Skin epidermis (tissue), 12 donors: ENCODE measurements around the gene AHI1.

Experiments
- H3K27ac ChIP-seq, 21 experiments: fragments of 200-600 bp; sonication (generic) in 11 of 21; one replicate each; pipeline ENCODE4 v1.5.0; 2020; ENCODE audit warnings: mild to moderate bottlenecking in 3 of 21, inconsistent platforms in 2 of 21, moderate library complexity in 2 of 21
- H3K4me3 ChIP-seq, 7 experiments: fragments of 200-600 bp; sonication (generic) in 2 of 7; one replicate each; pipeline ENCODE4 v1.5.0; 2020; ENCODE audit warnings: inconsistent platforms in 2 of 7, mild to moderate bottlenecking in 2 of 7, moderate library complexity in 1 of 7

Gene AHI1

GRCh38 chr6:135497412-135498184, at the start of gene AHI1:
Gene AHI1, minus strand, starts transcription at chr6:135497740. Its CDS starts 5,503 bp downstream, at chr6:135492237.
- Histone ChIP-seq H3K27ac (peak within 1 kb of the TSS; percentile 80 to 99 (median 95)), H3K4me3 (peak within 1 kb of the TSS; percentile 51 to 97 (median 84))

GRCh38 chr6:135546680-135547418, 49.3 kb upstream of the AHI1 start:
- Histone ChIP-seq H3K27ac (no peak overlapping the region), H3K4me3 (no peak overlapping the region)

GRCh38 chr6:135546206-135546605, 48.7 kb upstream of the AHI1 start:
- Histone ChIP-seq H3K4me3 (no peak overlapping the region), H3K27ac (no peak overlapping the region)

- Histone ChIP-seq H3K4me3 (no peak overlapping the region), H3K27ac (no peak overlapping the region)
Observed at GRCh38 chr6:135540207-135540840, 42.8 kb upstream of the AHI1 start.

GRCh38 chr6:135537741-135538301, 40.3 kb upstream of the AHI1 start:
- H3K27ac ChIP-seq, result peak overlapping the region in 2 of 21 experiments; percentile 9 to 20
- H3K4me3 ChIP-seq, result no peak overlapping the region

GRCh38 chr6:135535989-135536414, 38.5 kb upstream of the AHI1 start:
- Histone ChIP-seq H3K27ac (peak overlapping the region in 1 of 21 experiments; percentile 13), H3K4me3 (no peak overlapping the region)

GRCh38 chr6:135534773-135535380, 37.3 kb upstream of the AHI1 start:
- H3K4me3 ChIP-seq, result no peak overlapping the region
- no peak overlapping the region for H3K27ac ChIP-seq

GRCh38 chr6:135532559-135532958, 35.0 kb upstream of the AHI1 start:
- no peak overlapping the region for H3K27ac ChIP-seq
- H3K4me3 ChIP-seq, result no peak overlapping the region

- no peak overlapping the region for H3K4me3 ChIP-seq
Observed at GRCh38 chr6:135531954-135532490, 34.5 kb upstream of the AHI1 start.

GRCh38 chr6:135530113-135530512, 32.6 kb upstream of the AHI1 start:
- H3K27ac ChIP-seq, result no peak overlapping the region

More at GRCh38 chr6:135531954-135532490, 34.5 kb upstream of the AHI1 start:
- no peak overlapping the region for H3K27ac ChIP-seq

GRCh38 chr6:135527960-135528249, 30.4 kb upstream of the AHI1 start:
- H3K4me3 ChIP-seq, result no peak overlapping the region
- no peak overlapping the region for H3K27ac ChIP-seq

More at GRCh38 chr6:135530113-135530512, 32.6 kb upstream of the AHI1 start:
- no peak overlapping the region for H3K4me3 ChIP-seq

- Histone ChIP-seq H3K27ac (no peak overlapping the region), H3K4me3 (no peak overlapping the region)
Observed at GRCh38 chr6:135527116-135527959, 29.8 kb upstream of the AHI1 start.

GRCh38 chr6:135525594-135525993, 28.1 kb upstream of the AHI1 start:
- H3K27ac ChIP-seq, result no peak overlapping the region
- H3K4me3 ChIP-seq, result no peak overlapping the region

GRCh38 chr6:135522965-135523692, 25.6 kb upstream of the AHI1 start:
- no peak overlapping the region for H3K4me3 ChIP-seq
- no peak overlapping the region for H3K27ac ChIP-seq

GRCh38 chr6:135521431-135521830, 23.9 kb upstream of the AHI1 start:
- Histone ChIP-seq H3K4me3 (no peak overlapping the region), H3K27ac (no peak overlapping the region)

GRCh38 chr6:135520781-135521180, 23.2 kb upstream of the AHI1 start:
- H3K27ac ChIP-seq, result no peak overlapping the region
- H3K4me3 ChIP-seq, result no peak overlapping the region

GRCh38 chr6:135519348-135519747, 21.8 kb upstream of the AHI1 start:
- no peak overlapping the region for H3K27ac ChIP-seq

GRCh38 chr6:135517527-135517926, 20.0 kb upstream of the AHI1 start:
- no peak overlapping the region for H3K27ac ChIP-seq
- H3K4me3 ChIP-seq, result no peak overlapping the region

More at GRCh38 chr6:135519348-135519747, 21.8 kb upstream of the AHI1 start:
- no peak overlapping the region for H3K4me3 ChIP-seq
